Stimulated activated CD4-positive, alpha-beta T cell treated with anti-CD3 and anti-CD28 coated beads, Interleukin-1b, Interleukin-23, amount 100 ng/mL, for 4 hours (primary cell): ENCODE results near the gene DNAJB13.

Source experiments
- DNase-seq, 2 donors: peaks; one replicate each; pipeline ENCODE4 v3.0.0-alpha.2; 2020; ENCODE audit warnings: low read depth in 2 of 2

The DNAJB13 gene

GRCh38 chr11:73949912-73950311, 914 bp upstream of the DNAJB13 start:
- no peak for DNase-seq

GRCh38 chr11:73951797-73952196, 971 bp downstream of the DNAJB13 start:
- no peak for DNase-seq

DNA sequence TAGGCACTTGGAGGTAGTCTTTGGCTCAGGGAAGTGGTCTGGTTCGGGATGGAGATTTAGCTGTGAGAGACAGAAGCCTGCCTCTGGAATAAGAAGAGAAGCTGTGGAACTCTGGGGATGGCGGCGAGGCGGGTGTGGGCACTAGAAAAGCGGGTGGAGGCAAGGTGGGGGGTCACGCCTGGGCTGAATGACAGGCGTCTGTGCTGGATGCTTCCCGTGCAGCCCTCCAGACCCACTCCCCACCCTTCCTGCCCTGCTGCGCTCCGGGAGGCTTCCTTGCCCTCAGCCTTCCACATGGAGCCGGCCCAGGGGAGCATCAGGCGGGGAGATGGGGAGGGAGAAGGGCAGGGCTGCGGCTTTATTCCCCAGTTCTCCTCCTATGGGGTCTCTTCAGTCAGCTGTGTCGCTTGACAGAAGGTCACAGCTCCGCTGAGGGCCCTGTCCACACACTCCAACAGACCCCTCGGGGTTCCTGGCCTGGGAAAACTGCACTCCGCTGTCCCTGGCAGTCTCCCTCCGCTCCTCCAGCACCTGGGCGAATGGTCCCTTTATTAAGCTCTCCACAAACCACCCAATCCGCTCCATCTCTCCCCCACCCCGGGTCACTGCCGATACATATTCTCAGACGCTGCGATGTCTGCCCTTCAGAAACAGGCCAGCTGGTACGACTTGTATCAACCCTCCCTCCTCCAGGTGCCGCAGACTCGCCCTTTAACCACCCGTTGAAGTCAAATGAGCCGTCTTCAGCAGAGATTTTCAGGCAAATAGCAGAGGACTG, 6.2 kb downstream of the DNAJB13 start:
- no peak for DNase-seq

DNA sequence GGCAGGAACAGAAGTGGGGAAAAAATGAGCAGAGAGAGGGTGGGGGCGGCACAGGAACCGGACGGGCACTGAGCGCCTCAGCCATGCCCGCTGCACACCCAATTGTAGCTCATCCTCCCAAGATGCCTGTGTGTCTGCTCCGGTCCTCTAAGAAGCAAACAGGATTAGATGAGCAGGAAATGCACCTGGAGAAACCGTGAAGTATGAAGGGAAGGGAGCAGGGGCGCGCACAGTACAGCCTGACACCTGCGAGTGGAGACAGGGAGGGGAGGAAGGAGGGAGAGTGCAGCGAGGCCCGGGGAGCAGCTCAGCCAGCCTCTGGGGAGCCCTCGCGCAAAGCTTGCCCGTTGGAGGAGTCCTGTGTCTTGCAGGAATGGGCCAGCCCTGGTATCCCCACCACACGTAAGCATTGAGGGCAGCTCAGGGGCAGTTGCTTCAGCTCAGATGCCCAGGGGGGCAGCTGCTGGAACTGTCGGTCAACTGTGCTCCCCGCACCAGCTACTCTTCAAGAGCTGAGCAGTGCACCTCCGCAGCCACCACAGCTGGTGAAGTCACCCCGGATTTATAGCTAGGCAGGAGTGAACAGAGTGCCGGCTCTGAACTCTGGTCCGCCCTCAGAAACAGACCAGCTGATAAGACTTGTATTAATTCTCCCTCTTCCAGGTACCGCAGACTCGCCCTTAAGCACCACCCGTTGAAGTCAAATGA, 7.0 kb downstream of the DNAJB13 start:
- no peak for DNase-seq

DNA sequence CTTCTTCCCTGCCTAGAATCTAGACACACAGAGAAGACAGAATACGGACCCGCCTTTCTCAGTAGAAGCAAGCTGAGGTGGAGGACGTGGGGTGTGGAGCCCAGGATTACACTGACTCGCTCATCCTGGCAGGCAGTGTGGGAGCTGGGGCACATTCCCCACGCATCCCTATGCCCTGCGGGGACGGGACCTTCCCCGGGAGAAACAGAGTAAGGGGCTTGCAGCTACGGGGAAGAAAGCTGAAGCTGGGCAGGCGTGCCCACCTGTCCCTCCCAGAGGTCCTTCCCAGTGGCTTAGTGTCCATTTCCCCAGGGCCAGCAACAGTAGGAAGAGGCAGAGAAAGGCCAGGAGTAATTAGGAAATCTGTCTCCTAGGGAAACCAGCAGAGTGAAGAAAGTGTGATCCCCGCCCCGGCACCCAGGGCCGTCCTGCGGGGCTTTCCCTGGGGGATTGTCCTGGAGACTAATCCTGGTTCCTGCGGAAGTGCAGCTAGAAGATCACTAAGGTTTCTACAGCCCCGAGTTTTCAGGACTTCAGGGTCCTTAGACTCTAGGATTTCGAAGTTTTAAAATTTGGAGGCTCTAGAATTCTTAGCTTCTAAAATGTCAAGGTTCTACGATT, 7.8 kb downstream of the DNAJB13 start:
- no peak for DNase-seq

DNA sequence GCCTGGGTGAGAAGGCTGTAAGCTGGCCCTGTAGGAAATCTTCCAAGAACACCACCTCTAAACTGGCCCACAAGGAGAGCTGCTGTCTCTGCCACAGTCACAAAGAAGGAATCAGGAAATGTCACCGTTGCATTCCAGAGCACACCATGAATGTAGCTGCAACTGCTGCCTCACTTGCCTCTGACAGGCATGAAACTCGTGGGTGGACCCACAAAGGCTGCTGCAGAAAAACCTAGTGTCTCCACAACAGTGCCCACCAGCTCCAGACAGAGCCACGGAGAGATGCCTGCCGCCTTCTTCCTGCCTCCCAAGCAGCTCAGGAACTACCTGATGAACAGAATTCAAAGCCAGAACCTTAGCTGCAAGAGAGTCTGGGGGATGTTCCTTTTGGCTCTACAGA, 10.5 kb downstream of the DNAJB13 start:
- DNase-seq: no peak

DNA sequence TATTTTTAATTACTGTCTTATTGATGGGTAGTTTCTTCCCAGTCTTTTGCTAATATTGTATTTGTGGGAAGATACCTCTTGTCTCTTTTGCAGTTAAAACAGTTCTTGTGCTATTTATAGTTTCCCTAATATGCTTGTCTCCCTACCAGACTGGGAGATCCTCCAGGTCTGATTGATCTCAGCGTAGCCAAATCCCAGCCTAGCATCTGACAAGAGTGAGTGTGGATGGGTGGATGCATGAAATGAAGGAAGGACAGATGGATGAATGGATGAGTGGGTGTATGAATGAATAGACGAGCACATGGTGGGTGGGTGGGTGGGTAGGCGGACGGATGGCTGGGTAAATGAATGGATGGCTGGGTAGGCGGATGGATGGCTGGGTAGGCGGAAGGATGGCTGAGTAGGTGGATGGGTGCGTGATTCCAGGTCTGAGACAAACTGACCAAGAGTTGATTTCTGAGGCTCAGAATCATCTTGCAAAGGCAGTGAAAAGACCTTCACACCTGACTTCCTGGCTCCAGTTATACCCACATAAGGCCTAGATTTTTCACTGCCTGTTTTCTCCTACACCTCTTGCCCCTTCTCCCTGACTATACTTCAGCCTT, 11.4 kb downstream of the DNAJB13 start:
- no peak for DNase-seq

DNA sequence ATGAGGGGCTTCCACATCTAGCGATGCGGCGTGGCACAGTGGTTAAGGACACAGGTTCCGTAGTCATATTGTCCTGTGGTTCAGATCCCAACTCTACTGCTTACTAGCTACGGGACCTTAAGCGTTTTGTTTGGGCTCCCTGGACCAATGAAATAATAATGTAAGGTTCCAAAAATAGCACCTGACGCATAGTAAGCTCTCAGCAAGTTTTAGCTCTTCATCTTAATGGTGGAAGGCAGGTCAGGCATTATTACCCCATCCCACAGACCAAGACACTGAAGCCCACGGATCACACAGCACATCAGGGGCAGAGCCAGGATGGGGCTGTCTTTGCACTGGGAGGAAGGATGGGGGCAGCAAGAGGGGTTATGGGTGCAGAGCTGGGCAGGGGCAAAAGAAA, 13.0 kb downstream of the DNAJB13 start:
- DNase-seq: no peak

GRCh38 chr11:73965076-73965763, 14.4 kb downstream of the DNAJB13 start:
- DNase-seq: no peak

DNA sequence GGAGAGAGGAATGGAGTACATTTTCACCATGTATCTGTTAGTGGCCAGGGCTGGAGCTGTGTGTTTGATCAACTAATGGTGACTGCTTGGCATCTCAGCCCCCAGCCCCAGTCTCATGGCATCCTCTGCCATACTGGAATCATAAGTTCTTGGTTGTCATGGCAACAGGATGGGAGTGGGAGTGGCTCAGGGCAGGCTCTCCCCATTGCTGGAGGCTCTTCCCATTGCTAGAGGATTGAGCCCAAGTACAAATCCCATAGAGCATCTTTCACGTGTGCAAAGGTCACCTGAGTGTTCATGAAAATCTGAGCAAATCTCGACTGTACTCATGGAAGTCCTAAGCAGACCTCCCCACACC, 14.9 kb downstream of the DNAJB13 start:
- DNase-seq: no peak

- DNase-seq: no peak
These were observed 17.6 kb downstream of the DNAJB13 start for GRCh38 chr11:73968356-73968966.

- no peak for DNase-seq
These were observed 18.3 kb downstream of the DNAJB13 start for GRCh38 chr11:73969091-73969490.

- DNase-seq: no peak
These were observed 19.4 kb downstream of the DNAJB13 start for GRCh38 chr11:73969991-73970800.

DNA sequence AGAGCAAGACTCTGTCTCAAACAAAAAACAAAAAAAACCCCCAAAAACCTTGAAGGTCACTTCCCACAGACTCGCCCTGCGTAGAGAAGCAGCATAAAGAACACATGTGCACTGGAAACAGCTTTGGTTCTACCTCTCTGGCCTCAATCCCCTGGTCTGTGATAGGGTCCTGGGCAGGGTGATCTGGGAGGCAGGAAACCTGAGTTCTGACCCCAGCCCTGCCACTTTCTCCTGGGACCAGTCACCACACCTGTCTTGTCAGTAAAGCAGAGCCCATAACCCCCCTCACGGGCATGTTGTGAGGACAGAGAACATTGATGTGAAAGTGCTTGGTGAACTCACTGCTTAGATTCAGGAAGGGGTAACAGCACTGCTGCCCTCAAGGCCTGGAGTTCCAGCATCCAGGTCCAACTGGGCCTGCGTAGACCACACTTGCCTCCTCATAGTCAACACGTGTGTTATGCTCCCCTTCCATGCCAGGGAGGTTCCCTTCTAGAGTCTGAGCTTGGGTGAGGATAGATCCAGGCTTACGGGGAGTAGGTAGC, 20.4 kb downstream of the DNAJB13 start:
- DNase-seq: no peak

GRCh38 chr11:73972187-73972586, 21.4 kb downstream of the DNAJB13 start:
- DNase-seq: no peak

DNA sequence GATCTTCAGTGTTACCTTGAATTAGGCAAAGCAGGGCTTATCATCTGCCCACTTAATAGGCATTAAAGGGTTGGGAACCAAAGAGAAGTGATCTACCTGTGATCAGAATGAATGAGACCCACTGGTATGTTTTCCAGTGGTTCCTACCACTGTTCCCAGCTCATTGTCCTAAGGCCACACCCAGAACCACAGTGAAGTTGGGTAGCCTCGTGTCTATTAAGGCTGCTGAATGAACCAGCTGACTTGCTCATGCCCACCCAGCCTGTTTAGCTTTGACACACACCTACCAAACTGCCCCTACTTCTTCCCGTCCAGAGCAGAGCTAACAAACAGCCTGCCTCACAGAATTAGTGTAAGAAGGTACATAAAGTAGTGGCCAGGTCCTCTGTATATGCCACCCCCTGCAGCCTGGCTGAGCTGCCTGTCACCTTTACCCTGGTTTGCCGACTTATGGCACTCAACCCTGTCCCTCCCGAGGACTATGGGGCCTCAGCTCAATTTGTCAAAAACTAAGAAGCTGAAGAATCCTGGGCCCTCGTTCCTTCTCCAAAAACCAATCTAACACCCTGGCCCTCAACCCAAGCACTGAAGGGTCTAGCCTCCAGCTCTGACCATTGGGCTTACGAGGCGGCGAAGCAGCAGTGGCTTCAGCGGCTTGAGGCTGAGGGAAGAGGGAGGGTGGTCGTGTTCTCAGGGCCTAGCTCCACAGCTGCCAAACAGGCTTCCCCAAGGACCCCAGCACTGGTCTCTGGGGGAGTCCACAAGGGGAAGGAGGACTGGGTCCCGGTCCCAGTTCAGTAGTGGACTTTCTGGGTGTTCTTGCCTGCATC, 22.0 kb downstream of the DNAJB13 start:
- DNase-seq: no peak

DNA sequence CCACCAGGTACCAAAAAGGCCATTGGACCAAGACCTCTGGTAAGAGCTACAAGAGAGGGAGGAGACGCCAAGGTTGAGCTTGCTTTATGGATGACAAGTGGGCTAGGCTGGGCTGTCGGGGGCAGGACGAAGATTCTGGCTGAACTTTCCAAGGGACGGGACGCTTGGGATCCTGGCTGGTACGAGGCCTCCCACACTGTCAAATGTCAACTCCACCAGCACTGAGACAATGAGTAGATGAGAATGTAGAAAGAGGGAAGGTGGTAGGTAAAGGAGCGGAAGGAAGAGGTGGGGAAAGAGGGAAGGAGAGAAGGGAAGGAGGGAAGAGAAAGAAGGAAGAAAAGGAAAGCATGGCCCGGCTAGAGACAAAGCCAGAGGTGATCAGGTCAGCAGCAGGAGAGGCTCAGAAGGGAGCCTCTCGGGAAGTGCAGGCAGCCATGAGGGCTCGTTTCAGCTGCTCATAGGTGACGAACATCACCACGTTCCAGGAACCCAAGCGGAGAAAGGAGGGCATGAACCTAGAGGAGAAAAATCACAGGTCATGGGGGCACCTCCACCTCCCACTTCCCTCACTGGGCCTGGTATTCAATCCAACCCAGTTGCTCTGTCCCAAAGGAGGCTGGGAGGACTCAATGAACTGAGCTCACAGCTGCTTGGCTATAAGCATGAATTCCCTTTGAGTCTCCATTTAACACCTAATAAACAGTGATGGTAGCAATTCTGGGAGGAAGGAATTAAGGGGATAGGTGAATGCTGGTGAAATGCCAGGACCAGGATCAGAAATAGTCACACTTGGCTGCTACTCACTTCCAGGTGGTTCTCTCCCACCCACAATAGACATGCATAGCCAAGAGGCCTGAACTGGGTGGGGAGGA, 24.0 kb downstream of the DNAJB13 start:
- no peak for DNase-seq

GRCh38 chr11:73975479-73975757, 24.6 kb downstream of the DNAJB13 start:
- no peak for DNase-seq
